ENCODE results near the gene PIGK. TPM values are rescaled to one million over a fixed set of nuclear protein-coding genes. Genes with fewer than 3 reads are reported as not detected.

PIGK gene
- total and polyA plus RNA-seq, 8 donors = 24.7 to 38.1 (median 31.6) TPM

DNA sequence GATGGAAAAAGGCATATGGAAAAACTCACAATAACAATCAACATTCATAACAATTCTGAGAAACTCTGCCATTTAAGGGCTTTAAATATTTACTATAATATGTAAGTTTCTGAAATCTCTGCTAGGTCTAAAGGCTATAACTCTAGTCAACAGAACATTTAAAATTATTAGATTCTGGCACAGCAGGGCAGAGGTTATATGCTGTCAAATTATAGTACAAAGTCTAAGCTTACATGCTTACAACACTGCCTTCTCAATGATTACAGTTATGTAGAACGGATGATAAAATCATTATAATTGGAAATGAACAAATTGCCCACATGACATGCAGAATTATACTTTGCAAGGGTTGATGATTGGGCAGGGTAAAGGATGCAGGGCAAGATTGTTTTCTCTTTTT is 97.7 kb downstream of the PIGK start:
- intact Hi-C loops (cut with DNase I) = loop anchor here in 1 of 2 donors (10.0 kb wide), 1 partner anchor 787 kb away; no protein-coding TSS in a partner anchor
- Histone ChIP-seq H3K4me1 (no peaks in the 10 kb centered on the region), H3K36me3 (no peaks in the 10 kb centered on the region), H3K4me3 (no peak overlapping the region), H3K27me3 (no peaks in the 10 kb centered on the region), H3K9me3 (no peaks in the 10 kb centered on the region), H3K27ac (no peak overlapping the region)
- no peak for DNase-seq
- no peak for ATAC-seq
- no peak for TF ChIP-seq CTCF (IDR thresholded peaks at IDR 0.05)

DNA sequence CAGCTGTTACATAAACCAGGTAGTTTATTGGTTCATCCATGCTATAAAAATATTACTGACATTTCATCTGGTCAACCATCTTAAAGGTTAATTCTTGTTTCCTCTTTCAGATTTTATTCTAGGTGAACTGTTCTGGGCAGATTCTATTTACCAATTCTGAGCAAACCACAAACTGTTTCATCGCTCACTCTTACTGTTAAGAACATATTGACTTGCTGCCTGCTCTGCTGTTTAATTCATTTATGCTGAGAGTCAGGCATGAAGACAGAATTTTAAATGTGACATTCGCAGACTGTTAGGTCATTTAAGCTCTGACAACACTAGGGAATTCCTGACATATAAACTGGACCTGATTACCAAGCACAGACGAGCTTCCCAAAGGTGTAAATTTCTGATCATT is 98.3 kb downstream of the PIGK start:
- H3K27me3 ChIP-seq = no peaks in the 10 kb centered on the region
- intact Hi-C loops (cut with DNase I) = loop anchor here in 1 of 2 donors (10.0 kb wide), 1 partner anchor 786 kb away; no protein-coding TSS in a partner anchor

DNA sequence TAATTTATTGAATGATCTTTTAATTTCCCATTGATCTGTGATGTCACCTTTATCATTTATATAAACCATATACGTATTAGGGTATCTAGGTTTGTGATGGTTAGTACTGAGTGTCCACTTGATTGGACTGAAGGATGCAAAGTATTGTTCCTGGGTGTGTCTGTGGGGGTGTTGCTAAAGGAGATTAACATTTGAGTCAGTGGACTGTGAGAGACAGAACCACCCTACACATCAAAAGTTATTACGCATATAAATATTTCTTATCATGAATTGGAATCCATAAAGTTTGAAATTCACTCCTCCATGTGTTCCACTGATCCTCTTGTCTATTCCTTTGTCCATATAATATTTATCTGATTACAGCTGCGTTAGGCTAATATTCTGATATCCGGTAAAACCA is 100.5 kb downstream of the PIGK start:
- H3K27ac ChIP-seq = no peak overlapping the region
- ATAC-seq (no peak), DNase-seq (no peak)
- no peak for TF ChIP-seq CTCF (IDR thresholded peaks at IDR 0.05)
- no peaks in the 10 kb centered on the region for H3K4me1 ChIP-seq
- H3K27me3 ChIP-seq = no peaks in the 10 kb centered on the region
- H3K36me3 ChIP-seq = no peaks in the 10 kb centered on the region
- no peaks in the 10 kb centered on the region for H3K9me3 ChIP-seq
- intact Hi-C loops (cut with DNase I) = no loop called here
- H3K4me3 ChIP-seq = no peak overlapping the region

More for the DNA sequence above, 98.3 kb downstream of the PIGK start:
- H3K9me3 ChIP-seq = no peaks in the 10 kb centered on the region
- H3K36me3 ChIP-seq = no peaks in the 10 kb centered on the region
- H3K27ac ChIP-seq = no peak overlapping the region
- no peaks in the 10 kb centered on the region for H3K4me1 ChIP-seq
- ATAC-seq = no peak
- TF ChIP-seq CTCF (IDR thresholded peaks at IDR 0.05) = no peak
- no peak for DNase-seq
- H3K4me3 ChIP-seq = no peak overlapping the region

DNA sequence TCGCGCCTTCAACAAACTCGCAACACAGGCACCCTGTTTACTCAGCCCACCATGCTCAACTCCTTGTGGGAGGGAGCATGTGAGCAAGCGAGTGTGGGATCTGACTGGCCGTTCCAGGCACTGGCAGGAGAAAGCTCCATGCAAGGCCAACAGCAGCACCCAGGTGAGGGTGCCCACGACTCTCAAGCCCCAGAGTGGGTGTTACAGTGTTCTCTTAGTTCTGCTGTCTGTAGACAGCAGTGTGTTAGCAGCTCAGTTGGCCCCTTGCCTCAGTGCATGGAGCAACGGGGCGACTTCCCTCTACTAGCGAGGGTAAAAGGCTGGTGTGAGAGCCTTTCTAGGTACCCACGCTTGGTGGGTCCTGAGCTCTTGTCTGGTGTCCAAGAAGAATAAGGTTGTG is 114.6 kb downstream of the PIGK start:
- intact Hi-C loops (cut with DNase I) = no loop called here
- ATAC-seq (no peak), DNase-seq (peak in 1 of 4 donors; percentile 37)
- H3K36me3 ChIP-seq = no peaks in the 10 kb centered on the region
- TF ChIP-seq CTCF (IDR thresholded peaks at IDR 0.05) = no peak
- no peak overlapping the region for H3K4me3 ChIP-seq
- H3K9me3 ChIP-seq = no peaks in the 10 kb centered on the region
- H3K27me3 ChIP-seq = no peaks in the 10 kb centered on the region
- no peak overlapping the region for H3K27ac ChIP-seq
- no peaks in the 10 kb centered on the region for H3K4me1 ChIP-seq

GRCh38 chr1:77103486-77103885 is 115.7 kb downstream of the PIGK start:
- H3K4me3 ChIP-seq = no peak overlapping the region
- no peak overlapping the region for H3K27ac ChIP-seq
- TF ChIP-seq CTCF (IDR thresholded peaks at IDR 0.05) = no peak
- no peak for ATAC-seq
- no peaks in the 10 kb centered on the region for H3K4me1 ChIP-seq
- no peaks in the 10 kb centered on the region for H3K9me3 ChIP-seq
- intact Hi-C loops (cut with DNase I) = no loop called here
- no peaks in the 10 kb centered on the region for H3K27me3 ChIP-seq
- no peaks in the 10 kb centered on the region for H3K36me3 ChIP-seq
- no peak for DNase-seq

Data from left lung (tissue), 10 donors.